Measurements from ENCODE around the gene ARFGEF3. TPM values are rescaled to one million over a fixed set of nuclear protein-coding genes. Genes with fewer than 3 reads are reported as not detected.

The ARFGEF3 gene
- total and polyA plus RNA-seq, 11 donors: 0.58 to 11.9 (median 2.5) TPM

DNA sequence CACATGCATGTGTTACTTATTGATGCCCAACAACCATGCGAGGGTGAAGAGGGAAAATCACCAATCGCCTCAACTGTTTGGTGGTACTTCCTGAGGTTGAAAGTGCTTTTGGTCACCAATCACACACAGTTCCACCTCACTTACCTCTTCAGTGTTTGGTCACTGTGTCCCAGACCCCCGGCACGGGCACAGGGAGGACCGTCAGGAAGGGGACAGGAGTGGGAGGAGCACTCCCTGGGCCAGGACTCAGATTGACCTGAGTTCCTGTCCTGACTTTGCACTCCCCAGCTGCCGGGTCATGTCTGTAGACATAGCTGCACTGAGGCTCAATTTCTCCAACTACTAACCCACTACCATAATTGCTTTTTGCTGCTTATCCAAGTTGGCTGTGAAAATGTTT is 130.7 kb downstream of the ARFGEF3 start:
- Histone ChIP-seq H3K4me3 (no peak overlapping the region), H3K27ac (no peak overlapping the region), H3K27me3 (no peaks in the 10 kb centered on the region), H3K4me1 (peaks cover 0 to 2% (median 0%) of the 10 kb centered on the region in 12 donors), H3K36me3 (no peaks in the 10 kb centered on the region), H3K9me3 (no peaks in the 10 kb centered on the region)
- WGBS, 4 donors: 75 to 91% (median 88%) methylated on average over 6 of the region's 6 CpGs
- no peak for TF ChIP-seq POLR2A (IDR thresholded peaks at IDR 0.05)
- TF ChIP-seq CTCF (IDR thresholded peaks at IDR 0.05): no peak
- DNase-seq: no peak
- intact Hi-C loops (cut with DNase I): loop anchor here in 3 of 10 donors (5.0 to 10.0 kb wide), 3 partner anchors 102 to 302 kb away; partner anchors contain the start of gene HEBP2 (in 1 of the 3)
- ATAC-seq: no peak

- WGBS, 4 donors: 79 to 87% (median 83%) methylated on average over 7 of the region's 7 CpGs
- TF ChIP-seq POLR2A (IDR thresholded peaks at IDR 0.05) (no peak), CTCF (IDR thresholded peaks at IDR 0.05) (no peak)
- no peaks in the 10 kb centered on the region for H3K36me3 ChIP-seq
- no peak overlapping the region for H3K27ac ChIP-seq
- peaks cover 0 to 3% (median 0%) of the 10 kb centered on the region in 12 donors for H3K4me1 ChIP-seq
- H3K9me3 ChIP-seq: no peaks in the 10 kb centered on the region
- no peak overlapping the region for H3K4me3 ChIP-seq
- intact Hi-C loops (cut with DNase I): loop anchor here in 3 of 10 donors (5.0 to 10.0 kb wide), 3 partner anchors 101 to 301 kb away; partner anchors contain the start of gene HEBP2 (in 1 of the 3)
- DNase-seq (no peak), ATAC-seq (no peak)
- no peaks in the 10 kb centered on the region for H3K27me3 ChIP-seq
These were observed 132.0 kb downstream of the ARFGEF3 start for GRCh38 chr6:138293428-138294395.

DNA sequence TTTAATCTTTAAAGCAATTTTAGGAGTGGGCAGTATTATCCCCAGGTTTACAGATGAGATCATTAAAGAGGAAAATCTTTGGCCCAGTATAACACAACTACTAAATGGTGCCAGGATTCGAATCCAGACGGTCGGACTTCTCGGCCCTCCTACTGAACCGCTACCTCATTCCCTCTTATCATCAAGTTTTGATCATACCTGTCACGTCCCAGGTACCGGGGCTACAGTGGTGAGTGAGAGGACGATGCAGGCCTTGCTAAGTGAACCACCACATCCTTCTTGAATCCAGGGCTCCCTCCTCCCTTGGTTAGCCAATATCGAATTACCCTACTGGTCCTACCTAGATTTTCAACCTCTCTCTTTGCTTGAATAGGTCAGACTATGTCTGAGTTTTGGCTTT is 134.6 kb downstream of the ARFGEF3 start:
- 95 to 96% (median 95%) methylated on average over 9 of the region's 9 CpGs for WGBS, 4 donors
- Histone ChIP-seq H3K9me3 (no peaks in the 10 kb centered on the region), H3K36me3 (peaks cover 0 to 2% (median 0%) of the 10 kb centered on the region in 9 donors), H3K27ac (no peak overlapping the region), H3K4me1 (peaks cover 0 to 3% (median 0%) of the 10 kb centered on the region in 12 donors), H3K4me3 (no peak overlapping the region), H3K27me3 (no peaks in the 10 kb centered on the region)
- intact Hi-C loops (cut with DNase I): loop anchor here in 2 of 10 donors (10.0 kb wide), 2 partner anchors 98 to 298 kb away; no protein-coding TSS in a partner anchor
- no peak for ATAC-seq
- TF ChIP-seq POLR2A (IDR thresholded peaks at IDR 0.05) (no peak), CTCF (IDR thresholded peaks at IDR 0.05) (no peak)
- DNase-seq: no peak

GRCh38 chr6:138296786-138297185 is 135.0 kb downstream of the ARFGEF3 start:
- TF ChIP-seq POLR2A (IDR thresholded peaks at IDR 0.05) (no peak), CTCF (IDR thresholded peaks at IDR 0.05) (no peak)
- Histone ChIP-seq H3K9me3 (no peaks in the 10 kb centered on the region), H3K27ac (no peak overlapping the region), H3K4me1 (peaks cover 0 to 3% (median 0%) of the 10 kb centered on the region in 12 donors), H3K36me3 (peaks cover 0 to 2% (median 0%) of the 10 kb centered on the region in 9 donors), H3K4me3 (no peak overlapping the region), H3K27me3 (no peaks in the 10 kb centered on the region)
- intact Hi-C loops (cut with DNase I): loop anchor here in 2 of 10 donors (10.0 kb wide), 2 partner anchors 98 to 298 kb away; no protein-coding TSS in a partner anchor
- ATAC-seq: no peak
- 96 to 99% (median 97%) methylated on average over 7 of the region's 7 CpGs for WGBS, 4 donors
- DNase-seq: no peak

Measured in heart left ventricle (tissue), 16 donors.